Measurements from ENCODE around the gene SYPL2.

Gene SYPL2

DNA sequence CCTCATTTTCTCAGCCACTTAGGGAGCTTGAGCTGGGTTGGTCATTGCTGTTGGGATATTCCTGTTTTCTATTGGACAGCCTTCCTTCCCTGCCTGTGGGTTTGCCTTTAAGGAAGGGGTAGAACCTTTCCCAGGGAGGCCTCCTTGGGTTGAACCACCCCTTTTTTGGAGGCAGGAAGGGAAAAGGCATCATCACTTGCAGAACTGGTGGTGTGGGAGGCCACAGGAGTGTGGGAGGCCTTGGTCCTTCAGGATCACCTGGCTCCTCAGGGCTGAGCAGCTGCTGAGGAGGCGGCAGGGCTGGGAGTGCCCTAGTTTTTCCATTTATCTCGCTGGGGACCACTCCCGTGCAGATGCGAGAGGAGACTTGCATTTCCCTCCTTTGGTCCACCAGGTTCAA, 26.9 kb downstream of the SYPL2 start:
- no peak for DNase-seq

DNA sequence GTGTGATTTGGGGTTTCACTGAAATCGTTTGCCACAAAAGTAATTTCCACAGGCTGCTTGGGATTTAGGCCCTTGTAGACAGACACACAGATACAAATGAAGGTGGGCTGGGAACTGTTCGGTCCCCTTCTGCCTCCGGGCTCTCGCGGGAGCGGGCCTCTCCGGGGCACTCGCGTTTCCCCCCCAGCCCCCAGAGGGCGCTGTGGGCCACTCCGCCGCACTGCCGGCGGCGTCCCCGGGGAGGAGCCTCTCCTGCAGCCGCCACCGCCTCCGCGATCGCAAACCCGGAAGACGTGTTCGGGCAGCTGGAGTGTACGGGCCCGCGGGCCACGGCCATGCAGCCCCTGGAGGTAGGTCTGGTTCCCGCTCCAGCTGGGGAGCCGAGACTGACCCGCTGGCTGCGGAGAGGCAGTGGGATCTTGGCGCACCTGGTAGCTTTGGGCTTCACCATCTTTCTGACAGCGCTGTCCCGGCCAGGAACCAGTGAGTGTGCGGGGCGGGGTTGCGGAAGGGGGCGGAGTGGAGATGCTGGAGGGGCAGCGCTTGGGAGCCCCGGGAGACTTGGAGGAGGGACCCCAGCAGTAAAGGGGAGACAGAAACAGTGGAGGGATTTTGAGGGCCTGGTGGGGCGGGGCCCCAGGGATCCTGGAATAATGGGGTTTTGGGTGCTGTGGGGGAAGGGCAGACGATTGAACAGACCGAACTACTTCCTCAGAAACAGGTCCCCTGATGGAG, 27.6 kb downstream of the SYPL2 start, which contains the start of gene CYB561D1:
CYB561D1 (plus strand) TSS at position 290 of the 735 bp plus-strand sequence; CDS start at position 336, 46 bp downstream.
- peak; percentile 87 for DNase-seq

DNA sequence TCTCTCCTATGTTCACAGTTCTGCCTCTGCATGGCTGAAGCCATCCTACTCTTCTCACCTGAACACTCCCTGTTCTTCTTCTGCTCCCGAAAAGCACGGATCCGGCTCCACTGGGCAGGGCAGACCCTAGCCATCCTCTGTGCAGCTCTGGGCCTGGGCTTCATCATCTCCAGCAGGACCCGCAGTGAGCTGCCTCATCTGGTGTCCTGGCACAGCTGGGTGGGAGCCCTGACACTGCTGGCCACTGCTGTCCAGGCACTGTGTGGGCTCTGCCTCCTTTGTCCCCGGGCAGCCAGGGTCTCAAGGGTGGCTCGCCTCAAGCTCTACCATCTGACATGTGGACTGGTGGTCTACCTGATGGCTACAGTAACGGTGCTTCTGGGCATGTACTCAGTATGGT, 29.4 kb downstream of the SYPL2 start:
- no peak for DNase-seq

DNA sequence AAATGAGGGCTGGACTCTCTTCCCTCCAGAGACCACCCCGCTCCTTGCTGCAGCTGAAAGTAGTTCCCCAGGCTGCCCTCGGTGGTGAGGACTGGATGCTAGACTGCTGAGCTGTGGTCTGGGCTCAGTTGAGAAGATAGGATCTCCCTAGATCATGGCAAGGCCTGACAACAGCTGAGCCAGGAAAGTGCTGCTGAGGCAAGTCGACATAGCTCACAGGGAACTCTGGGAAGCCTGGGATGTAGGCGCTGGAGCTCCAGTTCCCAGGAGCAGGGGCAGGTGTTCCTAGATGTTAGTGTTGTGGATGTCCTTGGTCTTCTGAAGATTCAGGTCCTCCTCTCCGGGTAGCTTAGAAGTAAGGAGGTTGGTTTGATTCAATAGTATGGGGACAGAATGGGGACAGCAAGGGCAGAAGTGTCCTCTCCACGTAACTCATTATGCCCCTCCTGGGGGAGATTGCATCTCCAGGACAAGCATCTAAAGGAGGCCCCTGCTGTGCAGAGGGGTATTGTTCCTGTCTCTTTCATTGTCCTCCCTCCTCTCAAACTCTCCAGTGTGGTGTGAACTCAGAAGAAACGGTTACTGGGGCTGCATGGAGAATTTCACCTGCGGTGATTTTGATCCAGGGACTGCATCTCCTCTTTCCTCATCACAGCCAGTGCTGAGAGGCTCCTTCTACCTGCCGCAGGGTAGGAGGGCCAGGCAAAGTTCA, 31.3 kb downstream of the SYPL2 start:
- no peak for DNase-seq

DNA sequence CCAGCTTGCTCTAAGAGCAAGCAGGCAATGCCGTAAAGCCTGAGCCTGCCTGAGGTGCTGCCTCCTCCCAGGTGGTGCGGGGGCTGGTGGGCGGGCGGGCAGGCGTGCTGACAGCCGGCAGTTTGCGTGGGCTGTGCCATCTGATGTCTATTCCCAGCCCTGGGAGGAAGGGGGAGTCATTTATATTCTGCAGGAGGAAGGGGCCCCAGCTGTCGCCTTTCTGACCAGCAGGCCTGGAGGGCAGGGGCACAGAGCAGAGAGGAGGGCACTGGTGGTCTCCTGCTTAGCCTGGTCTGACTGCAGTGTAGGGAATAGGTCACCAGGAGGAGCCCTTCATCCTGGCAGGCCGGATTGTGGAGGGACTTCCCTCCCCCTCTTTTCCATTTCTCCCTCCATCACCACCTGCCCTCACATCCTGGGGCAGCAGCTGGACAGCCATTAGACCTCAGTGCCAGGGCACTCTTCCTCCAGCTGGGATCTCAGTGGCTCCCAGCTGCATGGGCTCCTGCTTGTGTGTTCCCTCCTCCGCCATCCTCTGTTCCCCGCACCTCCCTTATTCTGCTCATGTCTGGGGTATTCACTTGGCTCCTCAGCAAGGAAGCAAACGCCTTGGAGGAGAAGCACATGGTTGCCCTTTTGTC, 31.9 kb downstream of the SYPL2 start:
- DNase-seq = no peak

DNA sequence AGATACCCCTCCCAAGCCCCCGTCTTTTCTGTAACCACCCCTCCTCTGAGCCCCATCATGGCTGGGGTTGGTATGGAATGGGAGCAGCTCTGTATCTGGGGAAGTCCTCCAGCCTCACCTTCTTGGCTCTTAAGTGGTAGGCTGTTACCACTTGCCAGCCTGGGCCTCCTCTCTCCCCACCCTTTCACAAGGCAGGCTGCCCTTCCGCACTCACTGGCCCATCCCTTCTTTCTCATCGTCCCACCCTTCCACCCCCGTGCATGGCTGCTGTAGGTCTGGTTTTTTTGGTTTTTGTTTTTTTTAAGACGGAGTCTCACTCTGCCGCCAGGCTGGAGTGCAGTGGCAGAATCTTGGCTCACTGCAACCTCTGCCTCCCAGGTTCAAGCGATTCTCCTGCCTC, 32.7 kb downstream of the SYPL2 start:
- no peak for DNase-seq

DNA sequence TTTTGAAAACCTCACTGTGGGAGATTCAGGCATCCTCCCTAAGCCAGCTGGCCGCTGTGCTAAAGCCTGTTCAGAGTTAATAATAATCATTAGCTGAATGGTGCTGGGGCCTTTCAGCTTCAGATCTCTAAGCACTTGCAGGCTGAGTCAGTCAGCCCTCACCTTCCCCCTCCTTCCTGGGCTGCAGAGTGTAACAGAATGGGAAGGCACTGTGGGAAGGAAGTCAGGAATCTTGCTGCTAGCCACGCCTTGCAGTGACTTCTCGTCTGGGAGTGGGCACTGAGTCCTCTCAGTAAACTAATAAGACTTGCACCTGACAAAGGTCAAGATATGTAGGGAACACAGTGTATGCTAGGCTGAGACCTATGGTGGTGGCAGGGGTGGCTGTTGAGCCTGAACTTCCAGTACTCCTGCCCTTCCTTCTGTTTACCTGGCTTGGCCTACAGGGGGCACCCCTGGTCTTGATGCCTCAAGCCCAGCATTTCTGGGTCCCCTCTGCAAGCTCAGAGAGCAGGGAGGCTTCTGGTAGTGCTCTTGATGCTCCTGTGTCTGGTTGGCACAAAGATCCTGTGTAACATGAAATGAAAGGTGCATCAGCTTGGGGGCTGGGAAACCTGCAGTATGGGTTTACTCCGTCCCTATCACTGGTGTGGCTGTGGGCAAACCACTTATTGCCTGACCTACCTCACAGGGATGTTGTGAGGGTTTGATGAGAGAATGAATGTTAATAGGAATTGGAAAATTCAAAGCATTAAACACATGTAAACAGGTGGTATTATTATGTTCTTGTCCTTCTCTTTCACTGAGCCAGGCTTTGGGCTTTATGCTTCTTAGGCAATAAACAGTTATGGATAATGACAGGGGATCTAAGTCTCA, 33.6 kb downstream of the SYPL2 start:
- DNase-seq = peak; percentile 49

DNA sequence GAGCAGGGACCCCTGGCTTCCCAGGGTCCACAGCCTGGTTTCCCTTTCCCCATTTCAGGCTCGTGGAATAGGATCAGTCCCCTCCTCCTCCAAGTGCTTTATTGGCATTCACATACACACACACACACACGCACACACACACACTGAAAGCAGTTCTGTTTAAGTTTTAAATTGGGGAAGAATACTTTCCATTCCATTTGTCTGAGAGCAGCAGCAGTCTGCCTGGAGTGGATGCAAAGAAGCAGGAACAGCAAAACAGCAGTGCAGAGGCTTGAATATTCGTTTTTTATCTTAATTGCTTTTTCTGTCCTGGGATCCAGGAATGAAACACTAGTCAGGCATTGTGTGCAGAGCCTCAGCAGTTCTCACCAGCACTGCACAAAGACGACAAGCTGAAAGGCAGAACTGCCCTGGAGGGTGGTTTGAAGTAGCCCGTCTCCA, 34.6 kb downstream of the SYPL2 start:
- DNase-seq = no peak

DNA sequence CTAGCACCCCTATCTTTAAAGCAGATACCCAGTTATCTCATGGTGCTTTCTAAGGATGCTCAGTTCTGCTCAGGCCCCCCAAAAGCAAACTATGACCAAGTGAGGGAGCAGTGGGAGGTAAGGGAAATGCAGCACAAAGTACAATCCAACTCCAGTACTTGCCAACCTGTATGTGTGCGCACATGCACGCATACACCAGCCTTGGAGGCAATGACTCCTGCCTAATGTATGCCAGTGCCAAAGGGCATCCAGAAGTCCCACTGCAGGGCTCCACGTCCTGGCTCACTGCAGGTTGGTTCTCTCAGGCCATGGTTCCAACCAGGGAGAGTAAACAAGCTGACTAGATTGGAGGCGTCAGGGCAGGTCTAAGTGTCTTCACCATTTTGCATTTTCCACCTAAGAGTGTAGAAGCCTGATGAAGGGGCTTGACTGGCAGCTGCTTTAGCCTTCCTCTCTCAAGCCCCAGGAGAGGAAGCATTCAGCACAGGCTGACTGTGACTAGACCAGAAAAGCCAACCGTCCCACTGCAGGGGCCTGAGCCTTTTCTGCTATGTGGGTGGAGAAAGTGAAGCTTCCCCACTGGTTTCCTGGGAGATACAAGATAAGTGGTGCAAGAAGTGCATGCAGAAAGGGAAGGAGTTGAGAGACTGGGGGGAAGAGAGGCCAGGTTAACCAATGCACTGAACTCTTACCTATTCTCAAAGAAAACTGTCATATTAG, 35.5 kb downstream of the SYPL2 start:
- no peak for DNase-seq

DNA sequence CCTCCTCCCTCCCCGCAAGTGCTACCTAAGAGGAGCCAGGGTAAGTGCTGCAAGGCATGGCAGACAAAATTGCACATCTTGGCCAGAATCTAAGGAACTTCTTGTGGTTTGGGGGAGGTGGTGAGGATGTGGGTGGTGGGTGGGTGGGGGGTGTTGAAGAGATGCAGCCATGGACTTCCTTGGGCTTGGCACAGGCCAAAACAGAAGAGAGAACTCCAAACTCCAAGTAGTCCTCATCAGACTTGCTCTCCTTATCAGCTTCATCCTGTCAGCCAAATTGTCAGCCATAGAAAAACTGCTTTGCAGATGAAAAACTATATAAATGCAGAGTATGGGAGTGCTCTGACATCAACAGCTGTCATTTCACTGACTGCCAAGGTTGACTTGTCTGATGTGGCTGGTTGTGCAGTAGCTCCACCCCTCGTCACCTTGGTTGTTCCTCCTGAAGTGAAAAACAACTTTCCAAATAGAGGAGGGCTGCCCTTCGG, 36.1 kb downstream of the SYPL2 start:
- DNase-seq = peak; percentile 38

DNA sequence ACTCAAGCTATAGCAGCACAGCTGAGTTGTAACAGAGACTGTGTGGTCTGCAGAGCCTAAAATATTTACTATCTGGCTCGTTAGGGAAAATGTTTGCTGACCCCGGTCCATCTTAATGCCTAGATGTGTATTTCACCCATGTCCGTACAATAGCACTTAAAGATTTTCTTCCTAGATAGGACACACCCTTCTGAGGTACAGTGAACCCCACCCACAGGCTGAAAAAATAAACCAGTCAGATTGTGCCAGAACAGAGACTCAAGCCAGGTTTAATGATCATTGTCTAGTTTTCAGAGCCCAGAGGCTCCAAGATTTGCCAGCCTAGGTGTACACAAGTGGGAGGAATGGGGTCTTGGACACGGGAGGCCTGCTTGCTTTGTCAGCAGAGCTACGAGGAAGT, 37.6 kb downstream of the SYPL2 start:
- no peak for DNase-seq

DNA sequence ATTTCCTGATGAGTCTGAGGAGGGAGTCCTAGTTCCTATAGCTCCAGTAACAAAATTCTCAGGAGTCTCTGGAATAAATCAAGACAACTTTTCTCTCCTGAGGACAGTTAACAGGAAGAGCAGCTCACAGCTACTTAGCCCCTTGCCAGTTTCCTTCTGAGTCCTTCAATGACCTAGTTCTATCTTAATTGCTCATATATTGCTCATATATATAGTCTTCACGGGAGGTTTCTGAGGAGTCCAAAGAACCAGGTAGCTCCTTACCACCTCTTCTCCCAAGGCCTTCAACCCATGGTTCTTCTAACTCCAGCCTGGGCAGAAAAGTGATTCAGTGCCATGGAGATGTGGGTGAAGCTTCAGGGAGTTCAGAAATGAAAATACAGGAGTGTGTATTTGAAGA, 38.6 kb downstream of the SYPL2 start:
- DNase-seq = no peak

DNA sequence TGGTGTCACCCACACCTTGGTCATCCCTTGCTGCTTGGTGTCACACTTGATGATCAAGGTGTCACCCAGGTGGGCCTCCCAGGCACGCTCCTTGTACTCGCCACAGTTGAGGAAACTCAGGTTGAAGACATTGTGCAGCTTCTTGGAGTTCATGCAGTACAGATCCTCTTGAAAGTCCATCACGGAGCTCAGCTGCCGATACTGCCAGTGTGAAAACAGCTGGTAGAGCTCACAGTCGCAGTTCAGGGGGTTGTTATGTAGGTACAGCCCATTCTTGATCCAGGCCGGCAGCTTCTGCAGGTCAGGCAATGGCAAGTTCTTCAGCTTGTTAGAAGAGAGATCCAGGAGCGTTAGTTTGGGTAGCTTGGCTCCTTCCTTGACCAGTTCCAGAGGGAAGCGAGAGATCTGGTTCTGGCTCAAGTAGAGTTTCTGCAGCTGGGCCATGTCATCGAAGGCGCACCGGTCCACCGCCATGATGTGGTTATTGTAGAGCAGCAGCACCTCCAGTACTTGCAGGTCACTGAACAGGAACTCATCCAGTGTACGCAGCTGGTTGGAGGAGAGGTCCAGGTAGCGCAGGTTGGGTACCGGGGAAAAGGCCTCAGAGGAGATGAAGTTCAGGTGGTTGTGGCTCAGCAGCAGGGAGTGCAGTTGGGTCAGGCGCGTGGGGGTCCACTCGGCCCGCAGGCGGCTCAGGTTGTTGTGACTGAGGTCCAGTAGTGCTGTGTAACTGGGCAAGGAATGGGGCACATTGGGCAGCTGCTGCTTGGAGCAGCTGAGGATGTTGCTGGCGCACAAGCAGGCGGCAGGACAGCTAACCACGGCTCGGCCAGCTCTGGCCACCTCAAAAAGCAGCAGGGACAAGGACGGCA, 41.9 kb downstream of the SYPL2 start:
- DNase-seq = no peak

DNA sequence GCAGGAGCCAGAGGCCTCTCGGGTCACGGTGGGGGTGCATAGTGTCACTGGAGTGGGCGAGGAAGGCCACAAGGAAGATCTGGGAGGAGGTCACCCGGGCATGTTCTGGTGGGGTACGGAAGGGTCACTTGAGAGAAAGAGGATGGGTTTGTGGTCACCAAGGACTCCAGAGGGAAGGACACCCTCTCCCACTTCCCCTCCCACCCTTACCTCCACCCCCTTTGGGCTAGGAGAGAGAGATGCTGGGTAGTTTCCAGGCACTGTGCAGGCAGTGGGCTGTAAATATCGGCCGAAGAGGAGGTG, 42.5 kb downstream of the SYPL2 start:
- DNase-seq = no peak

DNA sequence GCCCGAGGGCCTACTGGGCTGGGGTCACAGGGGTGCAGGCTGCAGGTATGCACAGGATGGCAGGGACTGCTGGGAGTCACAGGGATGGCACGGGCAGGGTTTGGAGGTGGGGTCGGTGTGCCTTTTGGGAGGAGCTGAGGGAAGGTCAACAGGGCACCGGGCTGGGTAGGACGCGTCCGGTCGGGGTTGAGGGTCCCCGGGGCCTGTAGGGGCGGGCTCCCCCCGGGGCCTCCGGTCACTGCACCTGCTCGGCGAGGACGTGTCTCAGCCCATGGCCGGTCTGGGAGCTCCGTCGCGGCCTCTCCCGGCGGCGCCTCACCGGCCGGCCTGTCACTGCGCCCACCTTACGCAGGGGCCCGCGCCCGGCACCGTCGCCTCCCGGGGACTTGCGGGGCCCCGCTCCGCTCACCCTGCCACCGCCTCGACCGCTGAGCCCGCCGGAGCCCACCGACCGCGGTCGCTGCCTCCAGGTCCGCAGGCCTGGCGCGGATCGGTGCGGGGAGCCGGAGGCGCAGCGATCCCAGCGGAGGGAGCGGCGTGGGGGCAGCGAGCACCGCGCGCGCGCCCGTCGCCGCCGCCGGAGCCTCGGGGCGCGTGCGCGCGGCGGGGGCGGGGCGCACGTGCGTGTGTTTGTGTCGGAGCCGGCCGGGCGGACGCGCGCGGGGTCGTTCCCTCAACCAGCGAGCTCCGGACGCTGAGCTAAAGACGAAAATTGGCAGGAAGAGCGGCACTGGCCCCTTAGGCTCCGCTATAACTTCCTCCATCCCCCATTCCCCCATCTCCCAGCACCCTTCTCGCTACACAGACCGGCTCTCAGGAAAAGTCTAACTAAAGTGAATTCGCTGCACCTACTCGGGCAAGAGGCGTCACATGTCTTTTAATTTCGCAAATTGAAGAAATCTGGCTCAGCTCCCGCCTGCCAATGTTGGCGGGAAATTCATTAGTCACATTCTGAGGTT, 43.1 kb downstream of the SYPL2 start, which contains the start of gene AMIGO1:
AMIGO1 (minus strand) TSS at position 552 of the 959 bp plus-strand sequence. CDS start 815 bp downstream, outside the sequence.
- DNase-seq = peak; percentile 60

DNA sequence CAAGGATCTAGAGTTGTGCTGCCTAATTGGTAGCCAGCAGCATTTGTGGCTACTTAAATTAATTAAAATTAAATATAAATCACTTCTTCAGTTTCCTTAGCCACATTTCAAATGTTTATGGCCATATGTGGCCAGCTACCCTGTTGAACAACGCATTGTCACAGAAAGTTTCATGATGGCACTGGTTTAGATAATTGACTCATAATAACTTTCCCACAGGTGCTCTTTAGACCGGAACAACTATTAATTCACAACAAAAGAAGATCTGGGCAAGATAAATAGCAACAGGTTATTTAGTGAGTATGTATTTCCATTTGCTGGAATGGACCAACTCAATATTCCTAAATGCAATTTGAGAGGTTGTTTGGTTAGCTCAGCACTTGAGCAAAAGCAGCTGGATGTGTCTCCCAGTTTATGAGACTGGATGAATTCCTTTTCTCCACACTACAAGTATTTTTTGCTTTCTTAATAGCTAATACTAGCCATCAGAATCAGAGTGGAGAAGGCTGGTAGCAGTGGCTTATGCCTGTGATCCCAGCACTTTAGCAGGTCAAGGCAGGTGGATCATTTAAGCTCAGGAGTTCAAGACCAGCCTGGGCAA, 46.9 kb downstream of the SYPL2 start:
- no peak for DNase-seq

DNA sequence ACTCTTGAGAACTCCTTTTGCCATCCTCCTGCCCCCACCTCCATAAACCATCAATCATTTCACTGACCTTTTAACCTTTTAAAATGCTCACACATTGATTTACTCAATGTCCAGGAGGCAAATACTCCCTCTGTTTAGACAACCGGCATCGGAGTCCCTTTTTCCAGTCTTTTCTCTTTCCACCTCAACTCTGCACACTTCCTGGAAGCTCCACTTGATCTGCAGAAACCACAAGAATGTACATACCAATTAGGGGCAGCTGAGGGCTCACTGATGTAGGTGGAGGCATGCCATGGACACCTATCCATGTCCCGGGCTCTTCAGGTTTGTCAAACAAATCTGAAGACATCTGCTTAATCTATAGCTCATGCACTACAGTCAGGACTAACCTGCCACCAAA, 48.5 kb downstream of the SYPL2 start:
- no peak for DNase-seq

DNA sequence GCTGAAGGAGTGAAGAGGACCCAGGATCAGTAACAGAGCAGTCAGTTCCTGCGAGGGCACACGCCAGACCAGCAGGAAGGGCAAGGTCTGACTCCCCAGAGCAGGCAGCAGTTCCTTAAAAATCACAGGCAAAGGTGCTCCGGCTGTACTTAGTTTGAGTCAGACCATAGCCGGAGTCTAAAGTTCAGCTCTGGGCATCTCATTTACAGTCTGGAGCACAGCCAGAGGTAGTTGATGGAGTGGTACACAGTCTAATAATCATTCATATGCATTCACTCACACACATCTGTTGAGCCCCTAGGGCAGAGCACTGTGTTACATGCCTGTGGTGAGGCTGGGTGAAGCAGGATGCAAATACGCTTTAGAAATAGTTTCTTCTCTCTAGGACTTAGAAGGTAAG, 50.5 kb downstream of the SYPL2 start:
- no peak for DNase-seq

DNA sequence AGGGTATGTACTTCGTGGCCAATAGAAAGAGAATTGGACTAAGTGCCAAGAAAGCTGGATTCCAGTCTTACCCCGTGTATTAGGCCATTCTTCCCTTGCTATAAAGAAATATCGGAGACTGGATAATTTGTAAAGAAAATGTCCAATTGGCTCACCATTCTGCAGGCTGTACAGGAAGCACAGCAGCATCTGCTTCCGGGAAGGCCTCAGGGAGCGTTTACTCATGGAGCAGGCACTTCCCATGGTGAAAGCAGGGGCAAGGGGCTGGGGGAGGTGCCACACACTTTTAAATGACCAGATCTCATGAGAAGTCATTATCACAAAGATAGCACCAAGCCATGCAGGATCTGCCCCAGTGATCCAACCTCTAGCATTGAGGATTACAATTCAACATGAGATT, 51.0 kb downstream of the SYPL2 start:
- DNase-seq = no peak

Measured in stimulated activated naive CD4-positive, alpha-beta T cell treated with Interleukin-2 at 50 U/mL for 16 hours (primary cell).